NCI-H748 treated with DMSO at 0.1 percent for 48 hours (cell line): Measurements from ENCODE around the gene NMNAT2.

Experiments used
- DNase-seq: peaks from one replicate; lab custom pipeline; 2025; lab: John Stamatoyannopoulos, UW

The NMNAT2 gene

DNA sequence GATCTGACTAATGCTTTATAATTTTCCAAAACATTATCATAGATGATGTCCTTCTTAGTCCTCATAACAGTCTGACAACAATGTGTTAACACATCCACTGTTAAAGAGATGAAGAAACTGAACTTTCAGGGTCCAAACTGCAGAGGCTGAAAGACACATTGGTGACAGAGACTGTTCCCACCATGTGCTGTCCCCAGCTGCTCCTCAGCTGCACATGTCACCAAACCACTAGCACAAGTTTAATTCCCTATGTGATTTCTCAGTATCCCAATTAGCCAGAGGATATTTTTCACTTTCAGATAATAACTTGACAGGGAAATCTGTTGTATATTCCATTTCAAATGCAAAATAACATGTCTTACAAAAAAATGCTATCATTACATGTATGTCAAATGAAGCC lies 207.5 kb downstream of the NMNAT2 start:
- DNase-seq, result no peak

- DNase-seq, result no peak
Observed at GRCh38 chr1:183209533-183210158, 208.5 kb downstream of the NMNAT2 start.

GRCh38 chr1:183206538-183207122 lies 211.6 kb downstream of the NMNAT2 start:
- DNase-seq, result no peak

- no peak for DNase-seq
Observed at GRCh38 chr1:183205196-183205781, 212.9 kb downstream of the NMNAT2 start.

DNA sequence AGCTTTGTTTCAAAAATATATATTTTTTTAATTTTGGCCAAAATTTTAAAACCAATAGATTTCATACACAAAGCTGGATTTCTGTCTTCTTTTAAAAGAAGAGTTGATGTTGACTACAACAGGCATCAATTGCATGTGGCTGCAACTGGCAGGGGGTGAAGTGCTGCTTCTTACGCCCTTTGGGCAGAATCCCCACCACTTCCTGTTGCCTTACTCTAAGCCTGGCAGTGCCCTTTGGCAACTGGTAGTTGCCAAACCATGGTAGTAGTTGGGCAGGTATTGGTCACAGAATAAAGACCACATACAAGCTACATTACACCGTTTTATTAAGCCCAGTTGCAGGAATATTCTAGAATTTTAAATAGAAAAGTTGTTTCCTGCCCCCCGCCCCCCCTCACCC lies 215.1 kb downstream of the NMNAT2 start:
- no peak for DNase-seq

GRCh38 chr1:183200451-183200850 lies 217.7 kb downstream of the NMNAT2 start:
- no peak for DNase-seq

- DNase-seq, result no peak
Observed at GRCh38 chr1:183199304-183199703, 218.9 kb downstream of the NMNAT2 start.

DNA sequence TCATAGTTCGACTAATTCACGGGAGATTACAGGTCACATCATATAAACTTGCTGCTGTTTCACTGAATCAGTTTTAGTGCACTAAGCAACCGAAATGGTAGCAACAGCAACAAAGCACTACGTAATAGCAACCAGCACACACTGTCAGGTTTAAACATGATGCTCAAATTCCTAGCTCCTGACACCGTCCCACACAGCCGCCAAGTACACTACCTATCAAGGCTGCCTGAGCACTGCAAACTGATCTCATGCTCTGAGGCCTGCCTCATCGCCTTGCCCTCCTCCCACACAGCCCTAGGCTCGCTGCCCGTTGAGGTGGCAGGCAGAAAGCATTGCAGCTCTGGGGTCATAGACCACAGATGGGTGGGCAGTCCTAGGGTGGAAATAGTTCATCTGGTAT lies 219.7 kb downstream of the NMNAT2 start:
- no peak for DNase-seq
